HCT116 (cell line): Measurements from ENCODE around the gene CD83. TPM values are rescaled to one million over a fixed set of nuclear protein-coding genes. Genes with fewer than 3 reads are reported as not detected.
"Not testable (repeated sequence)": the region's sequence is repeated elsewhere in the genome, so short reads cannot be mapped to it uniquely, and the experiment has no call there.

Experiments used
- ATAC-seq: fragments of 200-7000 bp; cut with Tn5 transposase; 2 replicates; pipeline ENCODE4 v1.9.1; 2020; ENCODE audit warnings: mild to moderate bottlenecking, moderate library complexity
- BruUV-seq: library from RNA; stranded (reverse); fragments of 400-500 nt; replicated peaks from 2 replicates; lab custom pipeline; 2021; lab: Mats Ljungman, UMichigan
- CTCF ChIA-PET: fragments of 300-600 bp; sonication (Branson Sonifier 250); formaldehyde crosslinking; loops from one replicate; lab custom pipeline; 2021; ENCODE audit warnings: antibody characterized with exemption; lab: Charles Lee
- POLR2A ChIA-PET: fragments of 300-600, 350-600 bp; sonication (Branson Sonifier 250); formaldehyde crosslinking; loops from one replicate; lab custom pipeline; 2021; ENCODE audit warnings: antibody characterized with exemption; lab: Charles Lee
- RAD21 ChIA-PET, 2 experiments: fragments of 300-600 bp; sonication (Branson Sonifier 250); formaldehyde crosslinking; loops; one replicate each; lab custom pipeline; 2023; ENCODE audit warnings: low total read pairs in 2 of 2; ENCODE audit not compliant: uncharacterized antibody in 2 of 2, unreplicated experiment in 2 of 2, low non-redundant PET in 1 of 2; lab: Charles Lee
- DNase-seq: peaks from one replicate; pipeline ENCODE4 v3.0.0-alpha.2; 2010; ENCODE audit warnings: low read depth, low spot score
- H2AFZ ChIP-seq: fragments of 200-600 bp; shearing (Covaris generic), sonication (generic); 2 replicates; pipeline ENCODE4 v1.6.1; 2017; ENCODE audit warnings: low read depth, mixed run types, mixed read lengths, antibody characterized with exemption, low read length; ENCODE audit not compliant: poor library complexity, severe bottlenecking
- H3K27ac ChIP-seq: 2 replicates; pipeline ENCODE4 v1.5.1; 2012; ENCODE audit warnings: low read depth, low read length
- H3K27me3 ChIP-seq: fragments of 200-600 bp; sonication (generic); 2 replicates; pipeline ENCODE4 v1.6.1; 2016; ENCODE audit warnings: mixed run types, low read length, mixed read lengths; ENCODE audit not compliant: insufficient read depth
- H3K36me3 ChIP-seq, 2 experiments: fragments of 200-500 bp in 1 of 2; fragments of 200-600 bp in 1 of 2; sonication (Bioruptor generic) in 1 of 2; sonication (generic) in 1 of 2; 2 replicates each; pipeline versions ENCODE4 v1.5.1 to v1.6.1; 2014 to 2016; ENCODE audit warnings: low read length in 2 of 2, inconsistent platforms in 1 of 2, mixed read lengths in 1 of 2, mixed run types in 1 of 2; ENCODE audit not compliant: insufficient read depth in 2 of 2, control insufficient read depth in 1 of 2
- H3K4me1 ChIP-seq, 2 experiments: fragments of 200-600 bp in 1 of 2; sonication (generic) in 1 of 2; 2 replicates each; pipeline versions ENCODE4 v1.5.1 to v1.6.1; 2012 to 2017; ENCODE audit warnings: low read length in 2 of 2, inconsistent platforms in 1 of 2, mild to moderate bottlenecking in 1 of 2, mixed read lengths in 1 of 2, mixed run types in 1 of 2, moderate library complexity in 1 of 2; ENCODE audit not compliant: insufficient read depth in 2 of 2, control insufficient read depth in 1 of 2
- H3K4me2 ChIP-seq: fragments of 200-600 bp; sonication (generic); 2 replicates; pipeline ENCODE4 v1.6.1; 2017; ENCODE audit warnings: mixed run types, low read length, mixed read lengths
- H3K4me3 ChIP-seq, 2 experiments: fragments of 200-600 bp in 1 of 2; sonication (generic) in 1 of 2; replicated peaks in 1 of 2; 2 replicates each; pipeline ENCODE4 v1.5.1; 2011 to 2016; ENCODE audit warnings: low read length in 2 of 2, control low read depth in 1 of 2, low read depth in 1 of 2, mild to moderate bottlenecking in 1 of 2, mixed read lengths in 1 of 2, mixed run types in 1 of 2
- H3K79me2 ChIP-seq: fragments of 200-600 bp; sonication (generic); 2 replicates; pipeline ENCODE4 v1.6.1; 2017; ENCODE audit warnings: mild to moderate bottlenecking, mixed run types, low read length, moderate library complexity, mixed read lengths; ENCODE audit not compliant: insufficient read depth
- H3K9ac ChIP-seq: fragments of 200-600 bp; sonication (generic); 2 replicates; pipeline ENCODE4 v1.6.1; 2016; ENCODE audit warnings: low read length, mixed read lengths
- H3K9me2 ChIP-seq: fragments of 200-600 bp; sonication (generic), shearing (Covaris generic); 2 replicates; pipeline ENCODE4 v1.6.1; 2017; ENCODE audit warnings: mixed run types, mild to moderate bottlenecking, moderate library complexity; ENCODE audit not compliant: insufficient read depth
- H3K9me3 ChIP-seq, 2 experiments: fragments of 200-500 bp in 1 of 2; fragments of 200-600 bp in 1 of 2; sonication (Bioruptor generic) in 1 of 2; sonication (generic) in 1 of 2; 2 replicates each; pipeline ENCODE4 v1.6.1; 2014 to 2017; ENCODE audit warnings: low read length in 2 of 2, mixed read lengths in 2 of 2, inconsistent platforms in 1 of 2, low read depth in 1 of 2, mild to moderate bottlenecking in 1 of 2, mixed run types in 1 of 2, moderate library complexity in 1 of 2; ENCODE audit not compliant: control insufficient read depth in 1 of 2, insufficient read depth in 1 of 2
- H4K20me1 ChIP-seq: fragments of 200-600 bp; sonication (generic), shearing (Covaris generic); 2 replicates; pipeline ENCODE4 v1.6.1; 2017; ENCODE audit warnings: mixed run types, mild to moderate bottlenecking, moderate library complexity; ENCODE audit not compliant: insufficient read depth
- CTCF ChIP-seq, 3 experiments: fragments of 200-600 bp in 1 of 3; sonication (generic) in 1 of 3; IDR thresholded peaks in 2 of 3; conservative IDR thresholded peaks in 1 of 3; 2 replicates each; pipeline ENCODE4 v1.5.1; 2012 to 2017; ENCODE audit warnings: low read depth in 2 of 3, low read length in 2 of 3, antibody characterized with exemption in 1 of 3, borderline replicate concordance in 1 of 3, control low read depth in 1 of 3, mild to moderate bottlenecking in 1 of 3, mixed read lengths in 1 of 3, mixed run types in 1 of 3, moderate library complexity in 1 of 3; ENCODE audit not compliant: insufficient read depth in 1 of 3
- EGR1 ChIP-seq: IDR thresholded peaks from 2 replicates; pipeline ENCODE4 v1.6.1; 2012; ENCODE audit warnings: low read depth
- POLR2AphosphoS5 ChIP-seq: IDR thresholded peaks from 2 replicates; pipeline ENCODE4 v1.6.1; 2011; ENCODE audit warnings: mild to moderate bottlenecking, low read depth, low read length, moderate library complexity
- RAD21 ChIP-seq: IDR thresholded peaks from 2 replicates; pipeline ENCODE4 v1.6.1; 2012; ENCODE audit warnings: low read depth, mild to moderate bottlenecking
- intact Hi-C: fragments of 100-400 bp; cut with micrococcal nuclease; formaldehyde crosslinking; loops from 2 replicates; pipeline ENCODE4 v1.10.0; 2022
- total RNA-seq: library from RNA; stranded (reverse); gene quantifications from one replicate; pipeline ENCODE4 v1.2.1, GENCODE V29; 2021; ENCODE audit not compliant: unreplicated experiment

CD83 gene
- total RNA-seq, 1 experiment from 2014 or later = 6.0 TPM

GRCh38 chr6:14149739-14150130, 32.2 kb downstream of the CD83 start:
- no peak overlapping the region for H3K4me2 ChIP-seq
- H3K36me3 ChIP-seq = no peaks in the 10 kb centered on the region
- H3K9ac ChIP-seq = no peak overlapping the region
- no peaks in the 10 kb centered on the region for H3K4me1 ChIP-seq
- POLR2A ChIA-PET = no interaction called here
- intact Hi-C loops = no loop called here
- H2AFZ ChIP-seq = no peak overlapping the region
- TF ChIP-seq EGR1 (no peak), POLR2AphosphoS5 (no peak), RAD21 (no peak), CTCF (IDR thresholded peaks at IDR 0.05 in 2 of 3, conservative IDR thresholded peaks at IDR 0.05 in 1 of 3; ENCODE audit: borderline replicate concordance in 1 of 3, insufficient read depth in 1 of 3, low read depth in 2 of 3, low read length in 2 of 3) (no peak)
- no peak overlapping the region for H3K27ac ChIP-seq
- no peaks in the 10 kb centered on the region for H3K27me3 ChIP-seq
- ATAC-seq (no peak), DNase-seq (no peak)
- CTCF ChIA-PET = no interaction called here
- no TSS peak for BruUV-seq
- RAD21 ChIA-PET = no interaction called here
- no peak overlapping the region for H3K4me3 ChIP-seq
- H3K9me2 ChIP-seq = no peaks in the 10 kb centered on the region
- no peaks in the 10 kb centered on the region for H4K20me1 ChIP-seq
- H3K9me3 ChIP-seq = no peaks in the 10 kb centered on the region
- no peaks in the 10 kb centered on the region for H3K79me2 ChIP-seq

- H3K9ac ChIP-seq, RAD21 ChIA-PET, H3K36me3 ChIP-seq, H3K79me2 ChIP-seq, DNase-seq, H2AFZ ChIP-seq, H3K4me2 ChIP-seq, H3K4me3 ChIP-seq, H3K9me2 ChIP-seq, intact Hi-C loops, H3K9me3 ChIP-seq, BruUV-seq, H3K27me3 ChIP-seq, H3K27ac ChIP-seq, POLR2A ChIA-PET, ATAC-seq, H3K4me1 ChIP-seq, CTCF ChIA-PET, H4K20me1 ChIP-seq: not testable (repeated sequence)
Measured at GRCh38 chr6:14151300-14151699, 33.7 kb downstream of the CD83 start.
